Lower lobe of right lung (tissue), 2 donors: Measurements from ENCODE around the gene LMLN. TPM values are rescaled to one million over a fixed set of nuclear protein-coding genes. Genes with fewer than 3 reads are reported as not detected.
A peak's percentile ranks its signal among the peaks of the same experiment; 100 is the strongest.
"Not testable (repeated sequence)": the region's sequence is repeated elsewhere in the genome, so short reads cannot be mapped to it uniquely, and the experiment has no call there.

Experiments
- ATAC-seq, 2 donors: fragments of 200-7000 bp; cut with Tn5 transposase; one replicate each; pipeline ENCODE4 v1.9.1; 2020 to 2022; ENCODE audit warnings: mild to moderate bottlenecking in 2 of 2, moderate library complexity in 2 of 2
- DNase-seq: peaks from one replicate; pipeline ENCODE4 v3.0.0-alpha.2; 2020
- H3K27ac ChIP-seq: fragments of 200-600 bp; one replicate; pipeline ENCODE4 v1.8.0; 2022
- H3K27me3 ChIP-seq: fragments of 200-600 bp; one replicate; pipeline ENCODE4 v1.8.0; 2022; ENCODE audit warnings: low read depth
- H3K36me3 ChIP-seq: fragments of 200-600 bp; one replicate; pipeline ENCODE4 v1.8.0; 2022; ENCODE audit warnings: mild to moderate bottlenecking
- H3K4me1 ChIP-seq: fragments of 200-600 bp; one replicate; pipeline ENCODE4 v1.8.0; 2022
- H3K4me3 ChIP-seq: fragments of 200-600 bp; one replicate; pipeline ENCODE4 v1.8.0; 2022; ENCODE audit warnings: mild to moderate bottlenecking
- H3K9me3 ChIP-seq: fragments of 200-600 bp; one replicate; pipeline ENCODE4 v1.8.0; 2022
- CTCF ChIP-seq: fragments of 200-600 bp; IDR thresholded peaks from one replicate; pipeline ENCODE4 v1.8.0; 2022; ENCODE audit warnings: antibody characterized with exemption, mild to moderate bottlenecking
- intact Hi-C: fragments of 100-400 bp; cut with DNase I; formaldehyde crosslinking; loops from one replicate; pipeline ENCODE4 v1.11.0; 2022
- total RNA-seq: library from RNA; stranded (reverse); fragmentation: NEBNext Ultra II Directional; extraction: Animal tissue kit (Norgen Biotek cat#: 25700); gene quantifications from one replicate; pipeline ENCODE4 v1.2.1, GENCODE V29; 2021
- donor health status: DM: no; HTN: yes; CAD: no; lungs with severe emphysema.

LMLN gene
- total RNA-seq, 1 donor from 2014 or later = 12.3 TPM

DNA sequence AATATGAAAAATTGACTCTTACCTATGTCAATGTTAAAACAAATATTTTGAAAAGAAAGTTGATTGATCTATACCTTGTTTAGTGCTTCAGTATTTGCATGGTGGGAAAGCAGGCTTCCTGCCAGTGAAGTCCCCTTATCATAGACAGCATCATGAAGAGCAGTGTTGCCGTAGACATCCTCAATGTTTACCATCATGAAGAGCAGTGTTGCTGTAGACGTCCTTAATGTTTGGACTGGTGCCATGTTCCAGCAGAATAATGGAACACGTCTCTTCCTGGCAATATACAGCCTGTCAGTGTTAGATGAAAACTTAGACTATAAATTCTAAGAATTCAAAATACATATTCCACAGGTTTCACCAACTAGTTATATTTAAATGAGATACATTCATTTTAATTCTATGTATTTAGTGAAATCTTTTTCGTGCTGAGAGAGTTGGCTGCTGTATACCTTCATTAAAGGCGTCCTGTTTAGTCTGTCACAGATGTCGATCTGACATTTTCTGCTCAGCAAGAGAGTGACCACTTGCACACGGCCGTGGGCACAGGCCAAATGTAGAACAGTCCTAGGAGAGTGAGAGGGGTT is 116.8 kb downstream of the LMLN start:
- DNase-seq = no peak
- H3K4me3 ChIP-seq = no peak overlapping the region
- H3K27ac ChIP-seq = no peak overlapping the region
- no peak for TF ChIP-seq CTCF
- intact Hi-C loops = no loop called here
- ATAC-seq = no peak
- peaks cover 18% of the 10 kb centered on the region for H3K4me1 ChIP-seq
- no peaks in the 10 kb centered on the region for H3K36me3 ChIP-seq
- H3K9me3 ChIP-seq = no peaks in the 10 kb centered on the region
- peaks cover 59% of the 10 kb centered on the region for H3K27me3 ChIP-seq

- no peak for TF ChIP-seq CTCF
- ATAC-seq (peak; percentile 51 to 74), DNase-seq (no peak)
- Histone ChIP-seq H3K4me1 (peaks cover 18% of the 10 kb centered on the region), H3K36me3 (no peaks in the 10 kb centered on the region), H3K4me3 (peak overlapping the region; percentile 48), H3K27ac (peak overlapping the region; percentile 36), H3K9me3 (no peaks in the 10 kb centered on the region), H3K27me3 (peaks cover 81% of the 10 kb centered on the region)
- intact Hi-C loops = no loop called here
Observed at GRCh38 chr3:198079771-198080520, 119.9 kb downstream of the LMLN start.

- Histone ChIP-seq H3K36me3 (no peaks in the 10 kb centered on the region), H3K27ac (peak overlapping the region; percentile 36), H3K9me3 (no peaks in the 10 kb centered on the region), H3K4me1 (peaks cover 18% of the 10 kb centered on the region), H3K27me3 (peaks cover 77% of the 10 kb centered on the region), H3K4me3 (peak overlapping the region; percentile 48)
- ATAC-seq (peak; percentile 99), DNase-seq (peak; percentile 86)
- intact Hi-C loops = no loop called here
- peak; percentile 67 for TF ChIP-seq CTCF
Observed at GRCh38 chr3:198080521-198081384, 120.7 kb downstream of the LMLN start.

DNA sequence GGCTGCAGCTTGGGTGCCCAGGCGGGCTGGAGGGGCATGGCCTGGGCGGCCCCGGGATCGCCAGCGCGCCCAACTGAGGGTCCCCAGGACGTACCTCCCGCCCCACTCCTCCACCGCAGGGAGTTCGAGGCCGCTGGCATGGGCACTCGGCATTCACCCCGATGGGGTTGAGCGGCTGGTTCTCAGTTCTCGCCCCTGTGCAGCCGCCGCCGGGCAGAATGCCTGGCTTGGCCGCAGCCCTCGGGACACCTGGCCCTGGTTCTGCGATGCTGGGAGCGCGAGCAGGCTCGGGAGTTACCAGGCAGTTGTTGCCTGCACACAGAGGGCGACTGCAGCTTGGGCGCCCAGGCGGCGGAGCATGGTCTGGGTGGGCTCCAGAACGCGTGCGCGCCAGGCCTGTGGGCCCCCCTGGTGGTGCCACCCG is 121.4 kb downstream of the LMLN start:
- ATAC-seq = peak in 1 of 2 donors; percentile 5
- no peak overlapping the region for H3K4me3 ChIP-seq

DNA sequence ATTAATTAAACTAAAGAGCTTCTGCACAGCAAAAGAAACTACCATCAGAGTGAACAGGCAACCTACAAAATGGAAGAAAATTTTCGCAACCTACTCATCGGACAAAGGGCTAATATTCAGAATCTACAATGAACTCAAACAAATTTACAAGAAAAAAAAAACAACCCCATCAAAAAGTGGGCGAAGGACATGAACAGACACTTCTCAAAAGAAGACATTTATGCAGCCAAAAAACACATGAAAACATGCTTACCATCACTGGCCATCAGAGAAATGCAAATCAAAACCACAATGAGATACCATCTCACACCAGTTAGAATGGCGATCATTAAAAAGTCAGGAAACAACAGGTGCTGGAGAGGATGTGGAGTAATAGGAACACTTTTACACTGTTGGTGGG is 122.2 kb downstream of the LMLN start:
- H3K9me3 ChIP-seq, ATAC-seq, H3K36me3 ChIP-seq, intact Hi-C loops, H3K27ac ChIP-seq, H3K4me3 ChIP-seq, DNase-seq: not testable (repeated sequence)
- H3K27me3 ChIP-seq = peaks cover 65% of the 10 kb centered on the region
- H3K4me1 ChIP-seq = peaks cover 18% of the 10 kb centered on the region

More for the DNA sequence above, 121.4 kb downstream of the LMLN start:
- Histone ChIP-seq H3K27ac (no peak overlapping the region), H3K4me1 (peaks cover 18% of the 10 kb centered on the region), H3K36me3 (no peaks in the 10 kb centered on the region), H3K9me3 (no peaks in the 10 kb centered on the region), H3K27me3 (peaks cover 73% of the 10 kb centered on the region)
- no peak for TF ChIP-seq CTCF
- intact Hi-C loops = no loop called here
- no peak for DNase-seq
